ENCODE measurements around the gene RASGRF2. TPM values are rescaled to one million over a fixed set of nuclear protein-coding genes. Genes with fewer than 3 reads are reported as not detected.

Gene RASGRF2
- total RNA-seq, 1 donor from 2014 or later = 19.4 TPM

GRCh38 chr5:81228084-81228483, 267.9 kb downstream of the RASGRF2 start:
- no peak for DNase-seq (ENCODE audit: low spot score)
- Mint-ChIP-seq H3K9me3 (no peaks in the 10 kb centered on the region), H3K27ac (no peak overlapping the region), H3K4me1 (ENCODE audit: low read depth) (no peaks in the 10 kb centered on the region), H3K27me3 (ENCODE audit: low read depth) (no peaks in the 10 kb centered on the region), H3K4me3 (ENCODE audit: low read depth) (no peak overlapping the region), H3K36me3 (ENCODE audit: low read depth) (no peaks in the 10 kb centered on the region)
- intact Hi-C loops (cut with micrococcal nuclease) = loop anchor here (5.0 kb wide), 1 partner anchor 69 kb away; no protein-coding TSS in a partner anchor

DNA sequence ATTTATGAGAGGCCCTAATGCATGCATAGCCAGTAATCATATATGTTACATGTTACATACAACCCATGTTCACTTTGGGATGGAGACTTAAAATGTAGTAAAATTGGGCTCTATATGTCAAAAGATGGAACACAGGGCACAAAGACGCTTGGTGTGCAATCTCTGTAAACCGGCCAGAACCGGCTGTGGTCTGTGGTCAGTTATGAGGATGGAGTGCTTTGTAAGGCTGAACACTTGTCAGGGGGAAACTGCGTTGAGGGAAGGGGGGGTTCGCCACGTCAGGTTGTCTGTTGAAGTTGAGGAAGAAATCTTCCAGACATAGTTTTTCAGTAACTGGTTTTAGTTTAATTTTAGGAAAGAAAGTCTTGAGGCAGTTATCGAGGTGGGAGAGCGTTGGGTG, 270.3 kb downstream of the RASGRF2 start:
- Mint-ChIP-seq H3K27me3 (ENCODE audit: low read depth) (no peaks in the 10 kb centered on the region), H3K27ac (no peak overlapping the region), H3K36me3 (ENCODE audit: low read depth) (no peaks in the 10 kb centered on the region)

DNA sequence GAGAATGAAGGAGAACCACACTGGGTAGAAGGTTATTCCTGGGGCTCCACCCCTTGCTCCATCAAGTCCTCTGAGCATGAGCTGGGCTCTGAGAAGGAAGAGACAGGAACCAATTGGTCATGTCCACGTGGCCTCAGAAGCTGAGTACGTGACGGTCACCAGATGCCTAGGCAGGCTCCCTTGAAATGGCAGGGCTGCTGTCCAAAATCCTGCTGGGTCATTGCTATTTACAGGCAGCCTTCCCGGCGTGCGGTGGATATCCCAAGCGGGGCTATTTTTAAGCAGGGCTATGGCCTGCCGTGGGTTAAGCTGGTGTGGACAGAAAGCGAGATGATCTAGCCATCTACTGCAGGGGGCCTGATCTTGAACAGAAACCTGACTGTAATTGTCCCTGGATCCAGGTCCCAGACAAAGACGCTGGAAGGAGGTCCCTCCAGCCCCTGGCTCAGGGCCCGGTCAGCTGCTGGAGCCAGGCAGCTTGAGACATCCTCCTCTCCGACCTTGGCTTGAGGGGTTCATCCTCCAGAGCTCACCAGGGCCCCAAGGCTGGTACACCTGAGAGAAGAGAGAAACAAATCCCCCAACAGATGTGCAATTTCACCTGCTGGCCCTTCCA, 272.4 kb downstream of the RASGRF2 start:
- no peaks in the 10 kb centered on the region for H3K4me1 Mint-ChIP-seq (ENCODE audit: low read depth)
- no peaks in the 10 kb centered on the region for H3K36me3 Mint-ChIP-seq (ENCODE audit: low read depth)
- no peak overlapping the region for H3K27ac Mint-ChIP-seq
- no peaks in the 10 kb centered on the region for H3K27me3 Mint-ChIP-seq (ENCODE audit: low read depth)
- H3K4me3 Mint-ChIP-seq (ENCODE audit: low read depth) = no peak overlapping the region
- intact Hi-C loops (cut with micrococcal nuclease) = no loop called here
- H3K9me3 Mint-ChIP-seq = no peaks in the 10 kb centered on the region
- no peak for DNase-seq (ENCODE audit: low spot score)

More for the DNA sequence above, 270.3 kb downstream of the RASGRF2 start:
- H3K4me1 Mint-ChIP-seq (ENCODE audit: low read depth) = no peaks in the 10 kb centered on the region
- intact Hi-C loops (cut with micrococcal nuclease) = no loop called here
- no peak overlapping the region for H3K4me3 Mint-ChIP-seq (ENCODE audit: low read depth)
- H3K9me3 Mint-ChIP-seq = no peaks in the 10 kb centered on the region
- DNase-seq (ENCODE audit: low spot score) = no peak

- Mint-ChIP-seq H3K4me1 (ENCODE audit: low read depth) (no peaks in the 10 kb centered on the region), H3K4me3 (ENCODE audit: low read depth) (no peak within 1 kb of the TSS)
Measured at GRCh38 chr5:81233080-81233634, 273.0 kb downstream of the RASGRF2 start, which contains the start of gene CKMT2. Gene CKMT2, plus strand, starts transcription at chr5:81233322. Its CDS starts 17,811 bp downstream, at chr5:81251133.

DNA sequence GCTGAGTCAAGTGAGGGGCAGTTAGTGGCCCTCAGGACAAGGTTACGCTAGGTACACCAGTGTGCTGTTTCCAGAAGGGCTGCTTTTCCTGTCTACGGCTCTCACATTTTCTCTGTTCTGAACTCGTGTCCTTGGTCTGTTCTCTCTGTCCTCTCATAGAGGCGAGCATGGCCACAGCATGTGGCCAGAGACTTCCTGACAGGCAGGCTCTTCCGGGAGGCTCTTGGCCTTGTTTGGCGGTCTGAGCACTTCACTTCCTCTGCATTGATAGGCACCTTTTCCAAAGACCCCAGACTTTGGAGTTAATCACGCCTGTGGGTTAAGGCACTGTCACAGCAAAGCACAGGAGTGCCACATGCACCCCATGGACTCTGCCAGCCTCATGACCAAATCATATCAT, 274.1 kb downstream of the RASGRF2 start:
- no peak for DNase-seq (ENCODE audit: low spot score)
- H3K36me3 Mint-ChIP-seq (ENCODE audit: low read depth) = no peaks in the 10 kb centered on the region

More at GRCh38 chr5:81233080-81233634, 273.0 kb downstream of the RASGRF2 start, which contains the start of gene CKMT2:
- Mint-ChIP-seq H3K27ac (no peak within 1 kb of the TSS), H3K9me3 (no peaks in the 10 kb centered on the region), H3K27me3 (ENCODE audit: low read depth) (no peaks in the 10 kb centered on the region), H3K36me3 (ENCODE audit: low read depth) (no peaks in the 10 kb centered on the region)
- no peak for DNase-seq (ENCODE audit: low spot score)
- intact Hi-C loops (cut with micrococcal nuclease) = no loop called here

DNA sequence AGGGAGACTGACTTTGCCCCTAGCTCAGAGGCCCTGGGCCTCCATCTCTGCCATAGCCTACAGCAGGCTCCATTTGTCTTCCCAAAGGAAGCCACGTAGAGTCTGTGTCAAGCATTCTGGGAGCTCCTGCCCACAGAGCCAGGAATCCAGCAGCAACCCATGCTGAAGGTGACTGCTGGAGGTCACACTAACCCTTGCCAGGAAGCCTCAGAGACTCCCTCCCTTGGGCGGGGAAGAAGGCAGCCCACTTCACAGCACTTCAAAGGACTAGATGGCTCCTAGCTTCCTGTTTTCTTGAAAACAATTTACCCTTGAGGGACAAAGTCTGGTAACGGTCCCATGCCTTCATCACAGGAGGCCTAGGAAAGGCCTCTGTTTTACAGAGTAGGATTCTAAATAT, 274.6 kb downstream of the RASGRF2 start:
- H3K4me3 Mint-ChIP-seq (ENCODE audit: low read depth) = no peak overlapping the region
- no peak for DNase-seq (ENCODE audit: low spot score)
- H3K4me1 Mint-ChIP-seq (ENCODE audit: low read depth) = no peaks in the 10 kb centered on the region
- H3K27me3 Mint-ChIP-seq (ENCODE audit: low read depth) = no peaks in the 10 kb centered on the region
- intact Hi-C loops (cut with micrococcal nuclease) = no loop called here
- no peaks in the 10 kb centered on the region for H3K9me3 Mint-ChIP-seq
- H3K36me3 Mint-ChIP-seq (ENCODE audit: low read depth) = no peaks in the 10 kb centered on the region
- H3K27ac Mint-ChIP-seq = no peak overlapping the region

More for the DNA sequence above, 274.1 kb downstream of the RASGRF2 start:
- no peak overlapping the region for H3K4me3 Mint-ChIP-seq (ENCODE audit: low read depth)
- no peaks in the 10 kb centered on the region for H3K27me3 Mint-ChIP-seq (ENCODE audit: low read depth)
- no peaks in the 10 kb centered on the region for H3K9me3 Mint-ChIP-seq
- H3K27ac Mint-ChIP-seq = no peak overlapping the region
- no peaks in the 10 kb centered on the region for H3K4me1 Mint-ChIP-seq (ENCODE audit: low read depth)
- intact Hi-C loops (cut with micrococcal nuclease) = no loop called here

DNA sequence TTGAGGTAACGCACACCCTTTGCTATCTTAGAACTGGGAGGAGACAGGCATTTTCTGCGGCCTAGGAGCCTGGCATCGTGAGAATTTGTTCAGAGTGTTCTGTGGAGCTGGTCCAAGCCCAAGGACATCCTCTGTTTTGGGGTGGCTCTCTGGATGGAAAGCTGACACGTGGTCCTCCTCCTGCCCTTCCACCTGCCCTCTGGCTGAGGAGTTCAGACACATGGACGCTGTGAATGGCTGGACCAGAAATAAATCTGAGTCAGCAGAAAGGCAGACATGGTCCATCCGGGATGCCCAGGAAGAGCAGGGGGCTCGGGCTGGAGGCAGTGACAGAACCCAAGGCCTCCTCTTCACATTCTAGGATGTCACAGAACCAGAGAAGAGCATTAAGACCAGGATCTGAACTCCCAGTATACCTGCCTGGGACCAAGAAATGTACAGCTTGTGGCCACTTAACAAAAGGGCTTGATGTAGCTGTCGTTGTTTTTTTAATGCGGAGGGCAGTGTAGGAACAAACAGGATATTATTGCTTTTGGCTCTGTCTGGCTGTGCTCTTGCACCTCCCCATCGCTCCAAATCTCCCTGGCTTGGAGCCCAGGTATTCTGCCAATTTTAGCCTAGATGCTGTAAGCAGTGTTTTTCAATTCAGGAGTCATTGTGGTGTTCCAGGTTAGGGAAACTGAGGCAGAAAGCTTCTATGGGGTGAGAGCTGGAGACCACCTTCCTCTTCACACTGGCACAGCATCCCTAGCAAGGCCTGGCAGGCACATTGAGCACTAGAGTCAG, 275.3 kb downstream of the RASGRF2 start:
- Mint-ChIP-seq H3K36me3 (ENCODE audit: low read depth) (no peaks in the 10 kb centered on the region), H3K27ac (no peak overlapping the region), H3K27me3 (ENCODE audit: low read depth) (no peaks in the 10 kb centered on the region), H3K4me3 (ENCODE audit: low read depth) (no peak overlapping the region), H3K9me3 (no peaks in the 10 kb centered on the region), H3K4me1 (ENCODE audit: low read depth) (no peaks in the 10 kb centered on the region)
- intact Hi-C loops (cut with micrococcal nuclease) = no loop called here
- DNase-seq (ENCODE audit: low spot score) = no peak

- no peak overlapping the region for H3K4me3 Mint-ChIP-seq (ENCODE audit: low read depth)
- H3K4me1 Mint-ChIP-seq (ENCODE audit: low read depth) = peaks cover 6% of the 10 kb centered on the region
- no peaks in the 10 kb centered on the region for H3K36me3 Mint-ChIP-seq (ENCODE audit: low read depth)
- H3K27ac Mint-ChIP-seq = no peak overlapping the region
- DNase-seq (ENCODE audit: low spot score) = no peak
- H3K27me3 Mint-ChIP-seq (ENCODE audit: low read depth) = no peaks in the 10 kb centered on the region
- no peaks in the 10 kb centered on the region for H3K9me3 Mint-ChIP-seq
- intact Hi-C loops (cut with micrococcal nuclease) = no loop called here
Measured at GRCh38 chr5:81238460-81238859, 278.3 kb downstream of the RASGRF2 start.

DNA sequence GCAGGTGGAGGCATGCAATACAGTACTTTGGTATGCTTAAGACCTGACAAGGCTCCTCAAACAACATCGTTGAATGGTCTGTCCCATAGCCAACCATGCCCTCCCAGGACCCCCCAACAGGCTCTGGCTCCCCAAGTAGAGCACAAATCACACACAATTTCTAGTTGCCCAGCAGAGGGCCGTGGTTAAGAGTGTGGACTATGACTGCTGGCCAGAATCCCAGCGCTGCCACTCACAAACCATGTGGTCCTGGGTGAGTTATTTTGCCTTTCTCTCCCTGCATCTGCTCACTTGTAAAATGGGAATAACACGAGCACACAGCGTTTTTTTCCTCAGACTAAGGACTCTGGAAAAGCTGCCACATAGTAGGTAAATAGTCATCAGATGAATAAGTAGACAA, 279.4 kb downstream of the RASGRF2 start:
- H3K27me3 Mint-ChIP-seq (ENCODE audit: low read depth) = no peaks in the 10 kb centered on the region
- no peaks in the 10 kb centered on the region for H3K36me3 Mint-ChIP-seq (ENCODE audit: low read depth)
- no peak overlapping the region for H3K27ac Mint-ChIP-seq
- DNase-seq (ENCODE audit: low spot score) = no peak
- no peak overlapping the region for H3K4me3 Mint-ChIP-seq (ENCODE audit: low read depth)
- H3K9me3 Mint-ChIP-seq = no peaks in the 10 kb centered on the region
- intact Hi-C loops (cut with micrococcal nuclease) = no loop called here
- H3K4me1 Mint-ChIP-seq (ENCODE audit: low read depth) = peaks cover 6% of the 10 kb centered on the region

GRCh38 chr5:81241001-81241400, 280.8 kb downstream of the RASGRF2 start:
- peaks cover 6% of the 10 kb centered on the region for H3K4me1 Mint-ChIP-seq (ENCODE audit: low read depth)
- no peak for DNase-seq (ENCODE audit: low spot score)
- no peaks in the 10 kb centered on the region for H3K9me3 Mint-ChIP-seq
- intact Hi-C loops (cut with micrococcal nuclease) = no loop called here
- no peak overlapping the region for H3K4me3 Mint-ChIP-seq (ENCODE audit: low read depth)
- H3K27me3 Mint-ChIP-seq (ENCODE audit: low read depth) = no peaks in the 10 kb centered on the region
- H3K27ac Mint-ChIP-seq = no peak overlapping the region
- H3K36me3 Mint-ChIP-seq (ENCODE audit: low read depth) = no peaks in the 10 kb centered on the region

GRCh38 chr5:81241961-81242648, 281.9 kb downstream of the RASGRF2 start:
- Mint-ChIP-seq H3K4me1 (ENCODE audit: low read depth) (peaks cover 6% of the 10 kb centered on the region), H3K36me3 (ENCODE audit: low read depth) (no peaks in the 10 kb centered on the region), H3K9me3 (no peaks in the 10 kb centered on the region), H3K27me3 (ENCODE audit: low read depth) (no peaks in the 10 kb centered on the region), H3K27ac (no peak overlapping the region), H3K4me3 (ENCODE audit: low read depth) (no peak overlapping the region)
- intact Hi-C loops (cut with micrococcal nuclease) = loop anchor here (2.0 kb wide), 1 partner anchor 45 kb away; no protein-coding TSS in a partner anchor
- DNase-seq (ENCODE audit: low spot score) = no peak

- DNase-seq (ENCODE audit: low spot score) = no peak
- no peaks in the 10 kb centered on the region for H3K36me3 Mint-ChIP-seq (ENCODE audit: low read depth)
- H3K27me3 Mint-ChIP-seq (ENCODE audit: low read depth) = no peaks in the 10 kb centered on the region
- no peak overlapping the region for H3K27ac Mint-ChIP-seq
- H3K4me1 Mint-ChIP-seq (ENCODE audit: low read depth) = peaks cover 6% of the 10 kb centered on the region
- intact Hi-C loops (cut with micrococcal nuclease) = loop anchor here (2.0 kb wide), 1 partner anchor 44 kb away; no protein-coding TSS in a partner anchor
- H3K9me3 Mint-ChIP-seq = no peaks in the 10 kb centered on the region
- no peak overlapping the region for H3K4me3 Mint-ChIP-seq (ENCODE audit: low read depth)
Measured at GRCh38 chr5:81242906-81243436, 282.8 kb downstream of the RASGRF2 start.

All from activated T-helper 2 cell treated with anti-CD3 and anti-CD28 coated beads, Interferon-gamma antibody, Interleukin-2, Interleukin-4, amounts not matched to agents 10 μg/mL and 5 μg/mL and 100 μg/mL, durations not matched to agents 14 hours and 24 hours and 36 hours (primary cell).